ENCODE results near the gene RHBDF1. TPM values are rescaled to one million over a fixed set of nuclear protein-coding genes. Genes with fewer than 3 reads are reported as not detected.
A peak's percentile ranks its signal among the peaks of the same experiment; 100 is the strongest.
"Not testable (repeated sequence)": the region's sequence is repeated elsewhere in the genome, so short reads cannot be mapped to it uniquely, and the experiment has no call there.

Gene RHBDF1
- total RNA-seq, 5 donors from 2014 or later (not counting 1 experiment from before 2014, with no cell fraction given): 0.19 to 0.93 (median 0.53) TPM

- POLR2A ChIA-PET: no interaction called here
- WGBS (ENCODE audit: insufficient coverage): 88% methylated on average over 11 of the region's 11 CpGs
- H3K9me3 Mint-ChIP-seq: no peaks in the 10 kb centered on the region
- peaks cover 6 to 38% of the 10 kb centered on the region in 2 donors for H3K36me3 ChIP-seq (ENCODE audit: control insufficient read depth in 2 of 2, extremely low read depth in 1 of 2, insufficient read depth in 1 of 2, low read length in 1 of 2)
- H3K9me3 ChIP-seq: no peaks in the 10 kb centered on the region
- no peak overlapping the region for H3K27ac Mint-ChIP-seq
- peaks cover 34 to 45% (median 39%) of the 10 kb centered on the region in 3 donors for H3K4me1 Mint-ChIP-seq
- peaks cover 35% of the 10 kb centered on the region for H3K36me3 Mint-ChIP-seq
- H3K27ac ChIP-seq (ENCODE audit: low read length): no peak overlapping the region
- H3K4me3 ChIP-seq (ENCODE audit: control insufficient read depth in 1 of 2, extremely low read depth in 1 of 2, low read length in 1 of 2): no peak overlapping the region
- peaks cover 6 to 30% of the 10 kb centered on the region in 2 experiments for H3K4me1 ChIP-seq (ENCODE audit: control insufficient read depth in 1 of 2, extremely low read depth in 1 of 2, insufficient read depth in 2 of 2, low read length in 2 of 2)
- H3K27me3 Mint-ChIP-seq: no peaks in the 10 kb centered on the region
- H3K4me3 Mint-ChIP-seq: no peak overlapping the region
- DNase-seq (no peak), ATAC-seq (replicated peaks in 1 of 4) (no peak)
- no peaks in the 10 kb centered on the region for H3K27me3 ChIP-seq (replicated peaks in 1 of 2; ENCODE audit: control insufficient read depth in 2 of 2, extremely low read depth in 1 of 2, insufficient read depth in 2 of 2, low read length in 1 of 2)
- CTCF ChIA-PET: no interaction called here
These were observed 30.4 kb downstream of the RHBDF1 start for GRCh38 chr16:42069-42457.

- Histone ChIP-seq H3K36me3 (ENCODE audit: control insufficient read depth in 2 of 2, extremely low read depth in 1 of 2, insufficient read depth in 1 of 2, low read length in 1 of 2) (peaks cover 6 to 33% of the 10 kb centered on the region in 2 donors), H3K27me3 (replicated peaks in 1 of 2; ENCODE audit: control insufficient read depth in 2 of 2, extremely low read depth in 1 of 2, insufficient read depth in 2 of 2, low read length in 1 of 2) (no peaks in the 10 kb centered on the region), H3K4me3 (ENCODE audit: control insufficient read depth in 1 of 2, extremely low read depth in 1 of 2, low read length in 1 of 2) (no peak overlapping the region), H3K4me1 (ENCODE audit: control insufficient read depth in 1 of 2, extremely low read depth in 1 of 2, insufficient read depth in 2 of 2, low read length in 2 of 2) (peaks cover 6 to 30% of the 10 kb centered on the region in 2 experiments), H3K9me3 (no peaks in the 10 kb centered on the region), H3K27ac (ENCODE audit: low read length) (no peak overlapping the region)
- POLR2A ChIA-PET: no interaction called here
- CTCF ChIA-PET: no interaction called here
- Mint-ChIP-seq H3K36me3 (peaks cover 34% of the 10 kb centered on the region), H3K27me3 (no peaks in the 10 kb centered on the region), H3K9me3 (no peaks in the 10 kb centered on the region), H3K27ac (no peak overlapping the region), H3K4me3 (no peak overlapping the region), H3K4me1 (peaks cover 34 to 45% (median 39%) of the 10 kb centered on the region in 3 donors)
- WGBS (ENCODE audit: insufficient coverage): 88% methylated on average over 17 of the region's 22 CpGs
- ATAC-seq (replicated peaks in 1 of 4) (no peak), DNase-seq (no peak)
These were observed 30.9 kb downstream of the RHBDF1 start for GRCh38 chr16:41439-42068.

GRCh38 chr16:38941-39892 is 33.2 kb downstream of the RHBDF1 start:
- Mint-ChIP-seq H3K4me3 (peak overlapping the region in 1 of 3 donors; percentile 40), H3K27ac (peak overlapping the region; percentile 77 to 79), H3K4me1 (peaks cover 34 to 55% (median 45%) of the 10 kb centered on the region in 3 donors), H3K36me3 (peaks cover 27% of the 10 kb centered on the region), H3K9me3 (no peaks in the 10 kb centered on the region), H3K27me3 (no peaks in the 10 kb centered on the region)
- ChIA-PET CTCF (interaction anchor here in 1 of 2 donors (0.5 to 0.9 kb wide), 3 partner anchors 58 to 286 kb away, joined by 3 to 8 read pairs (median 5); no protein-coding TSS in a partner anchor), POLR2A (interaction anchor here in 1 of 2 donors (0.6 kb wide), 1 partner anchor 27 kb away, joined by 3 read pairs; no protein-coding TSS in a partner anchor)
- H3K36me3 ChIP-seq (ENCODE audit: control insufficient read depth in 2 of 2, extremely low read depth in 1 of 2, insufficient read depth in 1 of 2, low read length in 1 of 2): peaks cover 2 to 17% of the 10 kb centered on the region in 2 donors
- no peaks in the 10 kb centered on the region for H3K27me3 ChIP-seq (replicated peaks in 1 of 2; ENCODE audit: control insufficient read depth in 2 of 2, extremely low read depth in 1 of 2, insufficient read depth in 2 of 2, low read length in 1 of 2)
- peaks cover 6 to 30% of the 10 kb centered on the region in 2 experiments for H3K4me1 ChIP-seq (ENCODE audit: control insufficient read depth in 1 of 2, extremely low read depth in 1 of 2, insufficient read depth in 2 of 2, low read length in 2 of 2)
- 83% methylated on average over 4 of the region's 13 CpGs for WGBS (ENCODE audit: insufficient coverage)
- peak; percentile 85 to 97 (median 93) for ATAC-seq (replicated peaks in 1 of 4)
- H3K27ac ChIP-seq (ENCODE audit: low read length): peak overlapping the region; percentile 63
- no peak overlapping the region for H3K4me3 ChIP-seq (ENCODE audit: control insufficient read depth in 1 of 2, extremely low read depth in 1 of 2, low read length in 1 of 2)
- no peaks in the 10 kb centered on the region for H3K9me3 ChIP-seq
- DNase-seq: peak in 32 of 35 experiments; percentile 10 to 62 (median 34)

GRCh38 chr16:38206-38605 is 34.2 kb downstream of the RHBDF1 start:
- Mint-ChIP-seq H3K27ac (peak overlapping the region; percentile 77 to 79), H3K4me1 (peaks cover 34 to 59% (median 38%) of the 10 kb centered on the region in 3 donors), H3K36me3 (peaks cover 22% of the 10 kb centered on the region), H3K4me3 (peak overlapping the region in 1 of 3 donors; percentile 40)
- H3K9me3 ChIP-seq; ATAC-seq (replicated peaks in 1 of 4); H3K9me3 Mint-ChIP-seq; DNase-seq; POLR2A ChIA-PET; H3K27me3 Mint-ChIP-seq; H3K27me3 ChIP-seq (replicated peaks in 1 of 2; ENCODE audit: control insufficient read depth in 2 of 2, extremely low read depth in 1 of 2, insufficient read depth in 2 of 2, low read length in 1 of 2); H3K4me3 ChIP-seq (ENCODE audit: control insufficient read depth in 1 of 2, extremely low read depth in 1 of 2, low read length in 1 of 2): not testable (repeated sequence)
- 99% methylated on average over 7 of the region's 11 CpGs for WGBS (ENCODE audit: insufficient coverage)
- Histone ChIP-seq H3K4me1 (ENCODE audit: control insufficient read depth in 1 of 2, extremely low read depth in 1 of 2, insufficient read depth in 2 of 2, low read length in 2 of 2) (peaks cover 6 to 30% of the 10 kb centered on the region in 2 experiments), H3K27ac (ENCODE audit: low read length) (peak overlapping the region; percentile 63), H3K36me3 (ENCODE audit: control insufficient read depth in 2 of 2, extremely low read depth in 1 of 2, insufficient read depth in 1 of 2, low read length in 1 of 2) (peaks cover 2 to 12% of the 10 kb centered on the region in 2 donors)
- CTCF ChIA-PET: interaction anchor here in 1 of 2 donors (0.9 kb wide), 1 partner anchor 59 kb away, joined by 8 read pairs; no protein-coding TSS in a partner anchor

- Mint-ChIP-seq H3K36me3 (peaks cover 17% of the 10 kb centered on the region), H3K27ac (no peak overlapping the region), H3K27me3 (no peaks in the 10 kb centered on the region), H3K4me1 (peaks cover 28 to 53% (median 31%) of the 10 kb centered on the region in 3 donors), H3K4me3 (peak overlapping the region in 1 of 3 donors; percentile 40), H3K9me3 (no peaks in the 10 kb centered on the region)
- no peak overlapping the region for H3K27ac ChIP-seq (ENCODE audit: low read length)
- H3K4me1 ChIP-seq (ENCODE audit: control insufficient read depth in 1 of 2, extremely low read depth in 1 of 2, insufficient read depth in 2 of 2, low read length in 2 of 2): peaks cover 6 to 26% of the 10 kb centered on the region in 2 experiments
- no peak overlapping the region for H3K4me3 ChIP-seq (ENCODE audit: control insufficient read depth in 1 of 2, extremely low read depth in 1 of 2, low read length in 1 of 2)
- ATAC-seq (replicated peaks in 1 of 4) (no peak), DNase-seq (peak in 1 of 35 experiments; percentile 4)
- ChIA-PET CTCF (no interaction called here), POLR2A (no interaction called here)
- H3K27me3 ChIP-seq (replicated peaks in 1 of 2; ENCODE audit: control insufficient read depth in 2 of 2, extremely low read depth in 1 of 2, insufficient read depth in 2 of 2, low read length in 1 of 2): no peaks in the 10 kb centered on the region
- no CpG with 5 or more reads among the region's 5 CpGs for WGBS (ENCODE audit: insufficient coverage)
- H3K36me3 ChIP-seq (ENCODE audit: control insufficient read depth in 2 of 2, extremely low read depth in 1 of 2, insufficient read depth in 1 of 2, low read length in 1 of 2): peaks cover 2 to 6% of the 10 kb centered on the region in 2 donors
- no peaks in the 10 kb centered on the region for H3K9me3 ChIP-seq
These were observed 34.9 kb downstream of the RHBDF1 start for GRCh38 chr16:37511-37910.

- Mint-ChIP-seq H3K36me3 (peaks cover 9% of the 10 kb centered on the region), H3K4me3 (no peak overlapping the region), H3K4me1 (peaks cover 20 to 45% (median 22%) of the 10 kb centered on the region in 3 donors), H3K27ac (no peak overlapping the region), H3K9me3 (no peaks in the 10 kb centered on the region), H3K27me3 (no peaks in the 10 kb centered on the region)
- H3K36me3 ChIP-seq (ENCODE audit: control insufficient read depth in 2 of 2, extremely low read depth in 1 of 2, insufficient read depth in 1 of 2, low read length in 1 of 2): peaks cover under 1 to 2% of the 10 kb centered on the region in 2 donors
- CTCF ChIA-PET: no interaction called here
- DNase-seq (no peak), ATAC-seq (replicated peaks in 1 of 4) (no peak)
- H3K4me3 ChIP-seq (ENCODE audit: control insufficient read depth in 1 of 2, extremely low read depth in 1 of 2, low read length in 1 of 2): no peak overlapping the region
- POLR2A ChIA-PET: no interaction called here
- H3K4me1 ChIP-seq (ENCODE audit: control insufficient read depth in 1 of 2, extremely low read depth in 1 of 2, insufficient read depth in 2 of 2, low read length in 2 of 2): peaks cover 6 to 19% of the 10 kb centered on the region in 2 experiments
- 99% methylated on average over 9 of the region's 15 CpGs for WGBS (ENCODE audit: insufficient coverage)
- no peak overlapping the region for H3K27ac ChIP-seq (ENCODE audit: low read length)
- no peaks in the 10 kb centered on the region for H3K27me3 ChIP-seq (replicated peaks in 1 of 2; ENCODE audit: control insufficient read depth in 2 of 2, extremely low read depth in 1 of 2, insufficient read depth in 2 of 2, low read length in 1 of 2)
- H3K9me3 ChIP-seq: no peaks in the 10 kb centered on the region
These were observed 36.0 kb downstream of the RHBDF1 start for GRCh38 chr16:36336-36984.

All from T-cell (primary cell).